A673 (cell line): ENCODE measurements around the gene MPP4. TPM values are rescaled to one million over a fixed set of nuclear protein-coding genes. Genes with fewer than 3 reads are reported as not detected.

ENCODE experiments used
- BruUV-seq: library from RNA; stranded (reverse); fragments of 400-500 nt; replicated peaks from 2 replicates; lab custom pipeline; 2021; lab: Mats Ljungman, UMichigan
- CTCF ChIA-PET: fragments of 300-600 bp; sonication (Branson Sonifier 250); formaldehyde crosslinking; loops from one replicate; lab custom pipeline; 2022; ENCODE audit warnings: antibody characterized with exemption; lab: Charles Lee
- POLR2A ChIA-PET: fragments of 300-600 bp; sonication (Branson Sonifier 250); formaldehyde crosslinking; loops from one replicate; lab custom pipeline; 2022; ENCODE audit warnings: antibody characterized with exemption; ENCODE audit not compliant: low non-redundant PET; lab: Charles Lee
- DNase-seq: peaks from one replicate; pipeline ENCODE4 v3.0.0-alpha.2; 2015; ENCODE audit warnings: low spot score
- H3K27ac ChIP-seq: fragments of 200-600 bp; sonication (generic); 2 replicates; pipeline ENCODE4 v1.5.1; 2016; ENCODE audit warnings: mixed run types, low read depth, mild to moderate bottlenecking, mixed read lengths, antibody characterized with exemption, low read length; ENCODE audit not compliant: poor library complexity, severe bottlenecking
- H3K27me3 ChIP-seq: fragments of 200-600 bp; sonication (generic); replicated peaks from 2 replicates; pipeline ENCODE4 v1.6.1; 2017; ENCODE audit warnings: mixed run types, low read depth, mild to moderate bottlenecking, mixed read lengths, antibody characterized with exemption, low read length; ENCODE audit not compliant: insufficient read depth, poor library complexity
- H3K36me3 ChIP-seq: fragments of 200-600 bp; sonication (generic); 2 replicates; pipeline ENCODE4 v1.6.1; 2016; ENCODE audit warnings: mixed run types, mild to moderate bottlenecking, mixed read lengths, antibody characterized with exemption, low read length; ENCODE audit not compliant: insufficient read depth, poor library complexity, severe bottlenecking
- H3K4me1 ChIP-seq: fragments of 200-600 bp; sonication (generic); 2 replicates; pipeline ENCODE4 v1.6.1; 2017; ENCODE audit warnings: mixed run types, mild to moderate bottlenecking, mixed read lengths, antibody characterized with exemption, low read length; ENCODE audit not compliant: insufficient read depth, poor library complexity, severe bottlenecking
- H3K4me3 ChIP-seq: fragments of 200-600 bp; sonication (generic); 2 replicates; pipeline ENCODE4 v1.5.1; 2016; ENCODE audit warnings: low read depth, mixed run types, mild to moderate bottlenecking, mixed read lengths, low read length; ENCODE audit not compliant: poor library complexity, severe bottlenecking
- H3K9me3 ChIP-seq: fragments of 200-600 bp; sonication (generic); 2 replicates; pipeline ENCODE4 v1.6.1; 2016; ENCODE audit warnings: mixed run types, low read depth, mild to moderate bottlenecking, mixed read lengths, antibody characterized with exemption, low read length; ENCODE audit not compliant: poor library complexity, severe bottlenecking
- EZH2 ChIP-seq: fragments of 200-600 bp; sonication (generic); IDR thresholded peaks from 2 replicates; pipeline ENCODE4 v1.6.1; 2017; ENCODE audit warnings: borderline replicate concordance, low read depth, mild to moderate bottlenecking, mixed read lengths, antibody characterized with exemption, low read length; ENCODE audit not compliant: poor library complexity, severe bottlenecking
- intact Hi-C: fragments of 100-400 bp; cut with micrococcal nuclease; formaldehyde crosslinking; loops from one replicate; pipeline ENCODE4 v1.10.0; 2022; ENCODE audit not compliant: unreplicated experiment
- total RNA-seq: library from RNA; stranded (reverse); gene quantifications from 2 replicates; pipeline ENCODE4 v1.2.3, GENCODE V29; 2021
- TF ChIP-seq, protein P1 (sequence below): fragments of 300-800, 200-600 bp; sonication (generic); conservative IDR thresholded peaks from 2 replicates; pipeline ENCODE4 v1.5.1; 2017; ENCODE audit warnings: low read depth, mild to moderate bottlenecking, antibody characterized with exemption, low read length, moderate library complexity, mixed read lengths

The MPP4 gene
- total RNA-seq, 1 experiment from 2014 or later, result 1.6 TPM

DNA sequence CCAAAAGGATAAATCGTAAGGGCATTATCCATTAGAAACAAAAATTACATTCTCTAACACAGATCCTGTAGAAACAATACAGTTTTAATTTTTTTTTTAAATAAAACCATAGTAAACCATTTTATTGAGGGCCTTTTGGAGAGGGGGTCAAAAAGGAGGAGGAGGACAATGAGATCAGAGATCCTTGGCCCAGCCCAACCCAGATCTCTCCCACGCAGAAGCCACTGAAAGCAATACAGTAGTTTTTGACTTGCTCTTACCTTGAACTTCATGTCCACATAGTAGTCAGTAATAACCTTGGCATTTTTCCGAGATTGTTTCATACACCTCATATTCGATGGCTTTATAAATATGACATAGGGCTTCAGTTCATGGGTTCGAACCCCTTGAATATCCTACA, 51.0 kb downstream of the MPP4 start:
- H3K27me3 ChIP-seq, result no peaks in the 10 kb centered on the region
- POLR2A ChIA-PET, result no interaction called here
- TF ChIP-seq, protein P1, sequence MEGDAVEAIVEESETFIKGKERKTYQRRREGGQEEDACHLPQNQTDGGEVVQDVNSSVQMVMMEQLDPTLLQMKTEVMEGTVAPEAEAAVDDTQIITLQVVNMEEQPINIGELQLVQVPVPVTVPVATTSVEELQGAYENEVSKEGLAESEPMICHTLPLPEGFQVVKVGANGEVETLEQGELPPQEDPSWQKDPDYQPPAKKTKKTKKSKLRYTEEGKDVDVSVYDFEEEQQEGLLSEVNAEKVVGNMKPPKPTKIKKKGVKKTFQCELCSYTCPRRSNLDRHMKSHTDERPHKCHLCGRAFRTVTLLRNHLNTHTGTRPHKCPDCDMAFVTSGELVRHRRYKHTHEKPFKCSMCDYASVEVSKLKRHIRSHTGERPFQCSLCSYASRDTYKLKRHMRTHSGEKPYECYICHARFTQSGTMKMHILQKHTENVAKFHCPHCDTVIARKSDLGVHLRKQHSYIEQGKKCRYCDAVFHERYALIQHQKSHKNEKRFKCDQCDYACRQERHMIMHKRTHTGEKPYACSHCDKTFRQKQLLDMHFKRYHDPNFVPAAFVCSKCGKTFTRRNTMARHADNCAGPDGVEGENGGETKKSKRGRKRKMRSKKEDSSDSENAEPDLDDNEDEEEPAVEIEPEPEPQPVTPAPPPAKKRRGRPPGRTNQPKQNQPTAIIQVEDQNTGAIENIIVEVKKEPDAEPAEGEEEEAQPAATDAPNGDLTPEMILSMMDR, result no peak
- TF ChIP-seq EZH2, result no peak
- no TSS peak for BruUV-seq
- CTCF ChIA-PET, result no interaction called here
- H3K4me1 ChIP-seq, result peaks cover 9% of the 10 kb centered on the region
- intact Hi-C loops, result loop anchor here (10.0 kb wide), 1 partner anchor 413 kb away; no protein-coding TSS in a partner anchor
- H3K4me3 ChIP-seq, result no peak overlapping the region
- no peaks in the 10 kb centered on the region for H3K9me3 ChIP-seq
- H3K36me3 ChIP-seq, result no peaks in the 10 kb centered on the region
- DNase-seq, result no peak
- no peak overlapping the region for H3K27ac ChIP-seq

DNA sequence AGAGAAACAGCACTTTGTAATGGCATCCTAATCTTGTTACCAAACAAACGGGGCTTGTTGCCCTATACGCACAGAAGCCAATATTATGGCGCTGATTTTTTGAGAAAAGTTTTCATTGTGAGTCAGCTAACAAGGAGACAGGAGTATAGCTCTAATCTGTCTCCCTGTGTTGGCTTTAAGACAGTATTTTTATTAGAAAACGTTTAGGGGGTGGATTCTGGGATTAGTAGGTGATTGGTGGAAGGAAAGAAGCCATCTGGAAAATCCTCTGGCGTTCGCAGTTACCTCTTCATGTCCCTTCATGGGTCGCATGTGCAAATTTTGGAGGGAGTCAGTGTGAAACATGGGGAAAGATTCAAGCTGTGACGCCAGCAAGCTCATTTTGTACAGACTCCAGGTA, 54.4 kb downstream of the MPP4 start:
- intact Hi-C loops, result loop anchor here (10.0 kb wide), 1 partner anchor 409 kb away; no protein-coding TSS in a partner anchor
- Histone ChIP-seq H3K27ac (peak overlapping the region; percentile 84), H3K36me3 (no peaks in the 10 kb centered on the region), H3K4me1 (peaks cover 16% of the 10 kb centered on the region), H3K4me3 (peak overlapping the region; percentile 83), H3K27me3 (no peaks in the 10 kb centered on the region), H3K9me3 (no peaks in the 10 kb centered on the region)
- no TSS peak for BruUV-seq
- CTCF ChIA-PET, result no interaction called here
- DNase-seq, result peak; percentile 12
- TF ChIP-seq, protein P1, result no peak
- TF ChIP-seq EZH2, result no peak
- POLR2A ChIA-PET, result no interaction called here

DNA sequence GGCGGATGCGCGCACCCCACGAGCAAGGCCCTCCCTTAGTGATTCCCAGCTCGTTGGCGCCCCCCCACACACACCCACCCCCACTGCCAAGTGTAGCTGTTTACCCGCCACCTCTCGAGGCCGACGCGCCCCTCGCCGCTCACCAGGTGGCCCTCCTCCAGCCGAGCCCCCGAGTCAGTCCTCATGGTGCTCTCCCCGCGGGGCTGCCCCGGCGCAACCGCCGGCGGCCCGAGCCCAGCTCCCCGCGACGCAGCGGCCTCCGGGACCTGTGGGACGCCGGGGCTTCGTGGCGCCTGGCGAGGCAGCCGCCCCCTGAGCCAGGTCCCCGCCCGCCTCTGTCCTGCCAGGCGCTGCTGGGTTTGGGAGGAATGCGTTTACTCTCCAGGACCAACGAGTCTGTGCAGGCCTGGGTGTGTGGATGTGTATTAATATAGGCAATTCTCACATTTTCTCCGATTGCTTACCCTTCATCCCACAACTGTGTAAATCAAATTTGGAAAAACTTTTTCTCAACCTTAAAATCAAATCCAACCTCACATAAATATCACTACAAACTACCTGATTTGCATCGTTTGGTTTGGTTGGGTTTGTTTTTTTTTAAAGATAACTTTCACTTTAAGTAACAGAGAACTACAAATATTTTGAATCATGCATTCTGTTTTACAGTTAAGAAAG, 55.1 kb downstream of the MPP4 start, which contains the start of gene TMEM237:
Gene TMEM237 (minus strand): TSS at position 288 of the 675 bp plus-strand sequence. CDS start 103 bp downstream, at position 185.
- H3K36me3 ChIP-seq, result no peaks in the 10 kb centered on the region
- peak within 1 kb of the TSS; percentile 84 for H3K27ac ChIP-seq
- ChIA-PET CTCF (no interaction called here), POLR2A (no interaction called here)
- BruUV-seq, result no TSS peak
- peak within 1 kb of the TSS; percentile 83 for H3K4me3 ChIP-seq
- H3K9me3 ChIP-seq, result no peaks in the 10 kb centered on the region
- H3K4me1 ChIP-seq, result peaks cover 16% of the 10 kb centered on the region
- H3K27me3 ChIP-seq, result no peaks in the 10 kb centered on the region
- TF ChIP-seq, protein P1, result no peak
- TF ChIP-seq EZH2, result no peak
- peak; percentile 51 for DNase-seq
- intact Hi-C loops, result loop anchor here (10.0 kb wide), 1 partner anchor 409 kb away; no protein-coding TSS in a partner anchor
